Thoracic aorta (tissue), 2 donors: ENCODE data around the gene NLGN1. TPM values are rescaled to one million over a fixed set of nuclear protein-coding genes. Genes with fewer than 3 reads are reported as not detected.

Experiments
- ATAC-seq: fragments of 150-250 bp; one replicate; pipeline ENCODE4 v1.8.0; 2017; ENCODE audit warnings: low read depth; ENCODE audit not compliant: insufficient number of reproducible peaks, low FRiP score
- DNase-seq: peaks from one replicate; pipeline ENCODE4 v3.0.0-alpha.2; 2020; ENCODE audit warnings: low spot score
- H3K27ac ChIP-seq, 2 donors: fragments of 200-600 bp; sonication (generic); 1 replicate in 1 of 2; 2 replicates in 1 of 2; pipeline ENCODE4 v1.5.1; 2016; ENCODE audit warnings: mild to moderate bottlenecking in 2 of 2, moderate library complexity in 2 of 2
- H3K27me3 ChIP-seq: fragments of 200-600 bp; sonication (generic); replicated peaks from 2 replicates; pipeline ENCODE4 v1.6.0; 2016; ENCODE audit warnings: mild to moderate bottlenecking; ENCODE audit not compliant: insufficient read depth
- H3K36me3 ChIP-seq: fragments of 200-600 bp; sonication (generic); one replicate; pipeline ENCODE4 v1.5.1; 2016
- H3K4me1 ChIP-seq, 2 donors: fragments of 200-600 bp; sonication (generic); 1 replicate in 1 of 2; 2 replicates in 1 of 2; pipeline versions ENCODE4 v1.5.1 to v1.6.0; 2016; ENCODE audit warnings: low read depth in 2 of 2, mild to moderate bottlenecking in 1 of 2; ENCODE audit not compliant: control insufficient read depth in 1 of 2
- H3K4me3 ChIP-seq: fragments of 200-600 bp; sonication (generic); 2 replicates; pipeline ENCODE4 v1.5.1; 2016; ENCODE audit warnings: mild to moderate bottlenecking
- H3K9me3 ChIP-seq: fragments of 200-600 bp; sonication (generic); 2 replicates; pipeline ENCODE4 v1.5.1; 2016
- total RNA-seq, 2 donors: library from RNA; depleted of rRNA; stranded (reverse); fragments of >200 nt; gene quantifications; one replicate each; pipeline versions ENCODE4 v1.1.0 to v1.2.3, GENCODE V29; 2016
- TF ChIP-seq, protein P1 (sequence below): fragments of 200-600 bp; sonication (generic); IDR thresholded peaks from one replicate; pipeline ENCODE4 v1.5.1; 2019; ENCODE audit warnings: antibody characterized with exemption

The NLGN1 gene
- total RNA-seq, 2 donors from 2014 or later, result 17.8 to 18.3 TPM

DNA sequence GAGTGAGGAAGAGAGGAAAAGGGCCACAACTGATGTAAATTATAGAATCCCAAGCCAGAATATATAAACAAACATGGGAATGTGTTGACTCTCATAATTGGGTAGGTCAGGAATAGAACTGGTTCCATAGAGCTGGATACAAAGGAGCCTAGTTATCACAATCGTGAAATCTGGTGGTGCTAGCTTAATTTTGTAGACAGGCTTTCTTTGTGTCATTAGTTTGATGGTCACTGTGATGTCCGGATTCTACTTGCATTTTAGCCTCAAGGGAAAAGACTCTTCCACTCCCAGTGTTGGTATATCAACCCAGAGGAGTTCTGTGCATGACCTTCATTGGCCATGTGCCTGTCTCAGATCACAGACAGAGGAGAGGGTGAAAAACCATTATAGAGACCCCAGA, 81.8 kb downstream of the NLGN1 start:
- DNase-seq (no peak), ATAC-seq (no peak)
- TF ChIP-seq, protein P1, sequence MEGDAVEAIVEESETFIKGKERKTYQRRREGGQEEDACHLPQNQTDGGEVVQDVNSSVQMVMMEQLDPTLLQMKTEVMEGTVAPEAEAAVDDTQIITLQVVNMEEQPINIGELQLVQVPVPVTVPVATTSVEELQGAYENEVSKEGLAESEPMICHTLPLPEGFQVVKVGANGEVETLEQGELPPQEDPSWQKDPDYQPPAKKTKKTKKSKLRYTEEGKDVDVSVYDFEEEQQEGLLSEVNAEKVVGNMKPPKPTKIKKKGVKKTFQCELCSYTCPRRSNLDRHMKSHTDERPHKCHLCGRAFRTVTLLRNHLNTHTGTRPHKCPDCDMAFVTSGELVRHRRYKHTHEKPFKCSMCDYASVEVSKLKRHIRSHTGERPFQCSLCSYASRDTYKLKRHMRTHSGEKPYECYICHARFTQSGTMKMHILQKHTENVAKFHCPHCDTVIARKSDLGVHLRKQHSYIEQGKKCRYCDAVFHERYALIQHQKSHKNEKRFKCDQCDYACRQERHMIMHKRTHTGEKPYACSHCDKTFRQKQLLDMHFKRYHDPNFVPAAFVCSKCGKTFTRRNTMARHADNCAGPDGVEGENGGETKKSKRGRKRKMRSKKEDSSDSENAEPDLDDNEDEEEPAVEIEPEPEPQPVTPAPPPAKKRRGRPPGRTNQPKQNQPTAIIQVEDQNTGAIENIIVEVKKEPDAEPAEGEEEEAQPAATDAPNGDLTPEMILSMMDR, result no peak

DNA sequence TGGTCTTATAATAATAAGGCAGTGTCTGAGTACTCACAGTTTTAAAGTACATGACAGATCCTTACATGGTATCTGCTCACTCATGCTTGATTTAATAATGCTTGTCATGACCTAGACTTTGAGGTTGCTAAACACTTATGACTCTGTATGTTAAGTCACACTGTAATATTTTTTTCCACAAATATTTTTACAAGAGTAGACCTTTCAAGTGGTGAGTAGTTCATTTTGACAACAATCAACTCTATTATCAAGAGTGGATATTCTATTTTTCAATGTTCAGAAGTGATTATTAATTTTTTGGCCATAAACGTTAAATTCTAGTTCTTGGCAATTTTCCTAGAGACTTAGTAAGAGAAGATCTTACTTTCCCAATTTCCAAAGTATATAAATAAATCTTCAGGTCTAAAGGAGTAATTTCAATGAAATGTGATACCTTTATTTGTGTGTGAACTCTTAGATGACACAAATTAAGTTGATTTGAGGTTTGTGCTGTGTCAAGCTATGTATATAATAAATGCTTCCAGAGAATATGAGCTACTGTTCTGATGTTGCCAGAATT, 104.5 kb downstream of the NLGN1 start:
- H3K9me3 ChIP-seq, result no peaks in the 10 kb centered on the region
- no peak for ATAC-seq
- no peak overlapping the region for H3K27ac ChIP-seq
- H3K4me3 ChIP-seq, result no peak overlapping the region
- H3K36me3 ChIP-seq, result no peaks in the 10 kb centered on the region
- H3K4me1 ChIP-seq, result no peaks in the 10 kb centered on the region
- TF ChIP-seq, protein P1, result no peak
- no peak for DNase-seq
- H3K27me3 ChIP-seq, result no peaks in the 10 kb centered on the region

More for the DNA sequence above, 81.8 kb downstream of the NLGN1 start:
- Histone ChIP-seq H3K4me1 (no peaks in the 10 kb centered on the region), H3K36me3 (no peaks in the 10 kb centered on the region), H3K4me3 (no peak overlapping the region), H3K27ac (no peak overlapping the region), H3K9me3 (peaks cover 7% of the 10 kb centered on the region), H3K27me3 (no peaks in the 10 kb centered on the region)

DNA sequence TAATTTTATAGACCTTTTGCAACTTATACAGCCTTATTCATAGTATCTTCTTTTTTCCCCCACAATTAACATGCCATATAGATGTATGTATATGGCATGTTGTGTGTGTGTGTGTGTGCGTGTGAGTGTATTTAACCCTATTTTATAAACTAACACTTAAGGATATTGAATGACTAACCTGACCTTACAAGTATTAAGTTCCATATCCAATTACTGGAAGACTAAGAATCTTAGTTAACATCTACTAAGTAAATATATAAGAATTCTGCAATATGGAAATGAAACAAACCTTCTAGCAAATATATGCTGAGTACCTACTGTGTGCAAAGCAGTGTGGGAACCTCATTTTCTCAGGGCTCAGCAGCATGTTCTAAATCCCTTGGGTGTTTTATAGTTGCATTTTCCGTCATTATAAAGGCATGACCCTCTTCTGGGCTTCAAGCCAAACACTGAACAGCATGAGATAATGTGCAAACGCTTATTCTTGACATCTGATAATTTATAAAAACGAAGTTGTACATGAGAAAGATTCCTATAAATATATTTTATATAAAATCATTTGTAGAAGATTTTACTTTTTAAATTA, 105.5 kb downstream of the NLGN1 start:
- Histone ChIP-seq H3K4me1 (no peaks in the 10 kb centered on the region), H3K36me3 (no peaks in the 10 kb centered on the region), H3K9me3 (no peaks in the 10 kb centered on the region), H3K27me3 (no peaks in the 10 kb centered on the region), H3K27ac (no peak overlapping the region), H3K4me3 (no peak overlapping the region)
- TF ChIP-seq, protein P1, result no peak
- DNase-seq (no peak), ATAC-seq (no peak)

- TF ChIP-seq, protein P1, result no peak
- DNase-seq (no peak), ATAC-seq (no peak)
- no peaks in the 10 kb centered on the region for H3K4me1 ChIP-seq
- H3K9me3 ChIP-seq, result no peaks in the 10 kb centered on the region
- no peaks in the 10 kb centered on the region for H3K27me3 ChIP-seq
- H3K36me3 ChIP-seq, result no peaks in the 10 kb centered on the region
- no peak overlapping the region for H3K4me3 ChIP-seq
- no peak overlapping the region for H3K27ac ChIP-seq
These were observed 113.0 kb downstream of the NLGN1 start for GRCh38 chr3:173510565-173510964.

GRCh38 chr3:173513123-173513522, 115.6 kb downstream of the NLGN1 start:
- H3K4me1 ChIP-seq, result no peaks in the 10 kb centered on the region
- TF ChIP-seq, protein P1, result no peak
- no peak for DNase-seq
- no peak overlapping the region for H3K27ac ChIP-seq
- H3K27me3 ChIP-seq, result no peaks in the 10 kb centered on the region
- no peaks in the 10 kb centered on the region for H3K9me3 ChIP-seq
- ATAC-seq, result no peak
- H3K36me3 ChIP-seq, result no peaks in the 10 kb centered on the region
- H3K4me3 ChIP-seq, result no peak overlapping the region
